ENCODE results near the gene ADAM12.

Gene ADAM12

GRCh38 chr10:126405239-126405775, 17.0 kb upstream of the ADAM12 start:
- no peak for DNase-seq (ENCODE audit: low read depth)
- H3K4me3 ChIP-seq (ENCODE audit: low read depth, low read length), result no peak overlapping the region
- TF ChIP-seq CTCF (IDR thresholded peaks at IDR 0.05; ENCODE audit: low read depth, low read length, missing control alignments), result no peak

- no peak for TF ChIP-seq CTCF (IDR thresholded peaks at IDR 0.05; ENCODE audit: low read depth, low read length, missing control alignments)
- DNase-seq (ENCODE audit: low read depth), result no peak
- H3K4me3 ChIP-seq (ENCODE audit: low read depth, low read length), result no peak overlapping the region
Measured at GRCh38 chr10:126402721-126403695, 14.7 kb upstream of the ADAM12 start.

- no peak for TF ChIP-seq CTCF (IDR thresholded peaks at IDR 0.05; ENCODE audit: low read depth, low read length, missing control alignments)
- no peak overlapping the region for H3K4me3 ChIP-seq (ENCODE audit: low read depth, low read length)
- DNase-seq (ENCODE audit: low read depth), result no peak
Measured at GRCh38 chr10:126400641-126401040, 12.4 kb upstream of the ADAM12 start.

- no peak for TF ChIP-seq CTCF (IDR thresholded peaks at IDR 0.05; ENCODE audit: low read depth, low read length, missing control alignments)
- no peak for DNase-seq (ENCODE audit: low read depth)
- H3K4me3 ChIP-seq (ENCODE audit: low read depth, low read length), result no peak overlapping the region
Measured at GRCh38 chr10:126398924-126399323, 10.6 kb upstream of the ADAM12 start.

GRCh38 chr10:126398383-126398743, 10.1 kb upstream of the ADAM12 start:
- H3K4me3 ChIP-seq (ENCODE audit: low read depth, low read length), result no peak overlapping the region
- TF ChIP-seq CTCF (IDR thresholded peaks at IDR 0.05; ENCODE audit: low read depth, low read length, missing control alignments), result no peak
- no peak for DNase-seq (ENCODE audit: low read depth)

- no peak overlapping the region for H3K4me3 ChIP-seq (ENCODE audit: low read depth, low read length)
- no peak for DNase-seq (ENCODE audit: low read depth)
- no peak for TF ChIP-seq CTCF (IDR thresholded peaks at IDR 0.05; ENCODE audit: low read depth, low read length, missing control alignments)
Measured at GRCh38 chr10:126397640-126398382, 9.5 kb upstream of the ADAM12 start.
